ENCODE measurements around the gene FBL.

Gene FBL

GRCh38 chr19:39843919-39844793, 2.0 kb downstream of the FBL start:
- in situ Hi-C loops (cut with MboI; ENCODE audit: low sequenced_read_pairs): no loop called here

GRCh38 chr19:39842693-39843435, 3.3 kb downstream of the FBL start:
- in situ Hi-C loops (cut with MboI; ENCODE audit: low sequenced_read_pairs): no loop called here

- in situ Hi-C loops (cut with MboI; ENCODE audit: low sequenced_read_pairs): no loop called here
Measured at GRCh38 chr19:39841041-39841440, 5.1 kb downstream of the FBL start.

DNA sequence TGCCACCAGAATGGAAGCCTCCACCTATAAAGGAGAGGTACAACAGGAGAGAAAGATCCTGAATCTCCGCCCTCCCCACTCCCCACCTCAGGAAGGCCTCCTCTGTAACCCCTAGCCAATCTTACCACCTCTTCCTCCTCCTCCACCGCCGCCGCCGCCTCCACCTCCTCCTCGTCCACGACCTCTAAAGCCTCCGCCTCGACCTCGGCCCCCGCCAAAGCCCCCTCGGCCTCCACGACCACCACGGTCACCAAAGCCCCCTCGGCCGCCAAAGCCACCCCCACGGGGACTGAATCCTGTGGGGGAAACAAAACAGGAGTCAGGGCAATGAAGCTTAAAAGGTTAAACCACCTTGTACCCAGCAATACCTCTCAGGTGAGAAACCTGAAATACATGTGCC, 5.7 kb downstream of the FBL start:
- in situ Hi-C loops (cut with MboI; ENCODE audit: low sequenced_read_pairs): no loop called here

DNA sequence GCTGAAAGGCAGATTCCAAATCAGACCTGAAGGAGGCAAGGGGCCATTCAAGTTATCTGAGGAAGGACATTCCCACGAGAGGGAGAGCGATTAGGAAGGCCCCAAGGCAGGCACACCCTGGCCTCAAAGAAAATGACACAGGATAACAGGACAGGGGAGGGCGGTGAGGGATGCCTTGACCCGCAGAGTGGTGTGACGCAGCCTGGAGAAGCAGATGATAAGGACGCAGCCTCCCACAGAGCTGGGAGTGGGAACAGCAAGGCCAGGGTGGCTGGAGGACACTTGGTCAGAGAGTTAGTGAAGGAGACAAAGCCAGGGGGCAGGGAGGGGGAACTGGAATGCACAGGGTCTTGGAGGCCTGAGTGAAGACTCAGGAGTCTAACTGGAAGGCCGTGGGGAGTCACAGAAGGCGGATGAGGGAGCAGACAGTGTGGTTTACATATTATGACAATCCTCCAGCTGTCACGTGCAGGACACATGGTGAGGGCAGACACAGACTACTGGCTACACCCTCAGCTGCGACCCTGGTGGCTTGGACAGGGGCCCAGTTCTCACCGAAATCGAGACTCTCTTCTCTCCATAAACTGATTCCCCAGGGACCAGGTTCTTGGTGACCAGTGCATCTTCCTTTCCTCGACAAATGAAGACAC, 6.4 kb downstream of the FBL start:
- in situ Hi-C loops (cut with MboI; ENCODE audit: low sequenced_read_pairs): no loop called here

DNA sequence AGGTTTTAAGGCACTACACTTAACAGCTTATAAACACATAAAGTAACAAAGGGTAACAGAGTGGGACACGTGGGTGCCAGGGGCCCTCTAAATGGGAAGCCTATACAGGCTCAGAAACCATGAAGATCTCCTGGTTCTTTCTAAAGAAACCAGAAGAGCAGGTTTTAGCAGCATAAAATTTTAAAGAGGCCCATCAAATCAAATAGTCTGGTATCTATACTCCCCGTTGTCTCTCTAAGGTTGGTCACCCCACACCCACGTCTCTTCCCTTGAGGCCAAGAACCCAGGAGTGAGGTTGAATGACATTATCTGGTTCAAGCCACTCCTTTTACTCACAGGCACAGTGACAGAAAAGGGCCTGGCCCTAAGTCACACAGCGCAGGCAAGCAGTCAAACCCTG, 7.6 kb downstream of the FBL start:
- in situ Hi-C loops (cut with MboI; ENCODE audit: low sequenced_read_pairs): no loop called here

DNA sequence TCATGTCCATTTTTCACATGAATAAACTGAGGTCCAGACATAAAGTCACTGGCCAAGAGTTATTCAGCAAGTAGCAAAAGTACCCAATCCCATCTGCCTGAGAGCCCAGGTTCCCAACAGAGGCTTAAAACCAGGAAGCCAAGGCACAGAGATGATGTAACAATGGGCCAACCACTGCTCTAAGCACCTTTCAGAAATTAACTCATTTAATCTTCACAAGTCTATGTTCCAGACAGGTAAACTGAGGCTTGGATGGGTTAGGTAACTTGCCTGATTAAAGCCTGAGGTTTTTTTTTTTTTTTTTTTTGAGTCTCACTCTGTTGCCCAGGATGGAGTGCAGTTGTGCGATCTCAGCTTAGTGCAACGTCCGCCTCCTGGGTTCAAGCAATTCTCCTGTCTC, 8.2 kb downstream of the FBL start:
- in situ Hi-C loops (cut with MboI; ENCODE audit: low sequenced_read_pairs): no loop called here

DNA sequence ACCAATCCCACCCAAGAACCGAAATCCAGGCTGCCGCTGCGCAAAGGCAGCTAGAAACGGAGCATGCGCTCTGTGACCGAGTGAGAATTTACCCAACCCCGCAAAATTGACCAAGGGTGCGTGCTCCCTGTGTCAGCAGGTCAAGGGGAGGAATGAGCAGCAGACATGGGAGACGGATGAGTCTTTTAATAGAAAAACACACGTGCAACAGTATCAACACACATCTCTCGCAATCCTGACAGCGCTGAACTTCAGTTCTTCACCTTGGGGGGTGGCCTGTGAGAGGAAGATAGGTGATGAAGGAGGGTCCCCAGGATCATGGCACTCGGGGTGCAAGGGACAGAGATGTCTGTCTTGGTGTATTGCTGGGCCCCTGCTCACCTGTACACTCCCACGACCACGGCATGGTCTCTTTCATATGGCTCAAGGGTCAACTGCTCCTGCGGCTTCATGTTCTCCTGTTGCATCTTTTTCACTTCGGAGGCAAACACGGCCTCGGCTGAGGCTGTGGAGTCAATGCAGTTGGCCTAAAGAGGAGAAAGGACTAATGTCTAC, 11.8 kb downstream of the FBL start:
- in situ Hi-C loops (cut with MboI; ENCODE audit: low sequenced_read_pairs): no loop called here

DNA sequence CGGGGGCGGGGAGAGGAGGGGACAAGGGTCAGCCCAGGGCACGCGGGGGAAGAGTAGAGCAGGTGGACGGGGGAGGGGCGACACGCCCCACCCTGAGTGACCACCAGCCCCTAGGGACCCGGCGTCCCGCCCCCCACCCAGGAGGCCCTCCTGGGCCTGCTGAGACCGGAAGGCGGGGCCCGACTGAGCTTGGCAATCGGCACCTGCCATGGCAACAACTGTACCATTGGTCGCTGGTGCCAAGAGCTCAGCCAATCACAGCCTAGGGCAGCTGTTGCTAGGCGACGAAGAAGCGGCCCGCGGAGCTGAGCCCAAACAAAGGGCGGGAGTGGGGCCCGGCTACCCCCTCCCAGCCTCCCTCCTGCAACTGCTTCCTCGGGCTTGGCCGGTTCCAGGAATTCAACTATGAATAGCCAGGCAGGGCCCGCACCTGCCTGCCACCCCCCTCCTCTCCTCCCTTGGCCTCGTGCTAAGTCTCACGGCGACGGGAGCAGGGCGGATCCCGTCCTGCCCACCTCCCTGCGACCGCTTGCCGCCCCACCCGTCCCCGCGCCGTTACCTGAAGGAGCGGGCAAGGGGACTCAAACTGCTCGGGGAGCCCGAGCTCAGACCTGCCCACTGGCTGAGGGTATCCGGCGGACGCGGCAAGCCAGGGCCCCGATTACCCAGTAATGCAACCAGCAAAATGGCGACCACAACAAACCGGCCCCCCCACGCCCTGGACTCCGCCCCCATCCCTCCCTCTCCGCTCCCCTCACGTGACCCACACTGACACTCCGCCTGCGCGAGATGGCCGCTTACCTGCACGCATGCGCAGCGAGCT, 12.5 kb downstream of the FBL start, which contains the start of gene DYRK1B:
Gene DYRK1B, minus strand, starts transcription at position 699 of the 823 bp plus-strand sequence. CDS start 2,295 bp downstream, outside the sequence.
- in situ Hi-C loops (cut with MboI; ENCODE audit: low sequenced_read_pairs): no loop called here

- in situ Hi-C loops (cut with MboI; ENCODE audit: low sequenced_read_pairs): no loop called here
Measured at GRCh38 chr19:39833160-39833463, 13.1 kb downstream of the FBL start.

- in situ Hi-C loops (cut with MboI; ENCODE audit: low sequenced_read_pairs): no loop called here
Measured at GRCh38 chr19:39832341-39833083, 13.7 kb downstream of the FBL start.

DNA sequence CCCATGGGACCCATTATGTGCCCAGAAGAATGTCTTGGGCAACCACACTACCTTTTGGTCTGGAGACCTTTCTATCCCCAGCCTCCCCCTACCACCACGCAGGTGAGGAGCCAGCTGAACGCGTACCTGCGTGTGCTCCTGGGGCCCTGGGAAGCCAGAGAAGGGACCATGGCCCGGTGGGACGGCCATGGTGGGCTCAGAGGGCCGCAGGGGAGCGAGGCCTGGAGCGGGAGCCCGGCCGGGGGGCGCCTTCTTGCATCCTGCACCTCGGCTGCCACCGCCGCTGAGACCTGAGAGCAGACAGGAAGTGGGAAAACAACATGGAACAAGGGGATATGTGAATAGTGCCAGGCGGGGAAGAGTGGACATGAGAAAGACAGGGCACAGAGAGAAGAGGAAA, 14.5 kb downstream of the FBL start:
- in situ Hi-C loops (cut with MboI; ENCODE audit: low sequenced_read_pairs): no loop called here

GRCh38 chr19:39830847-39831246, 15.3 kb downstream of the FBL start:
- in situ Hi-C loops (cut with MboI; ENCODE audit: low sequenced_read_pairs): no loop called here

GRCh38 chr19:39830406-39830805, 15.8 kb downstream of the FBL start:
- in situ Hi-C loops (cut with MboI; ENCODE audit: low sequenced_read_pairs): no loop called here

DNA sequence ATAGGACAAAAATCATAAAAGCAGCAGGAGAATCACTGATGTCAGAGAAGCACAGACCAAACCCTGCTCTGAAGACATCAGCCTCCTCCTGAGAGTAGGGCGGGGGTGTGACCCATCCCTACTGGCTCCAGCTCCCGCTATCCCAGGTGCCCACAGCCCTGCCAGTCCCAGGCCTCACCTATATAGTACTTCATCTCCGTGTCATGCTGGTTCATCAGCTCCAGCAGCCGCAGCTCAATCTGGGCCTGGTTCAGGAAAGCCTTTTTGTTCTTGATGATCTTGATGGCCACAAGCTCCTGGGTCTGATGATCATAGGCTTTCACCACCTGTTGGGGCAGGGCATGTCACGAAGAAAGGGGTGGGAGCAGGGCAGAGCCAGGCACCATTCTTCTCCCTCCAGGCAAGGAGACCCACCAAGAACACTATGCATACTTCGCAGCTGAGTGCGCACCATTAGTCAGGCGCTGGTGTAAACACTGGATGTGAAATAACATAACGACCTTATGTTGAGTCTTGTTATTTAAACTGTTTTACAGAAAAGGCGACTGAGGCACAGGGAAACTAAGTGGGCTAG, 16.4 kb downstream of the FBL start:
- in situ Hi-C loops (cut with MboI; ENCODE audit: low sequenced_read_pairs): no loop called here

- in situ Hi-C loops (cut with MboI; ENCODE audit: low sequenced_read_pairs): no loop called here
Measured at GRCh38 chr19:39828654-39829032, 17.5 kb downstream of the FBL start.

GRCh38 chr19:39828015-39828653, 18.0 kb downstream of the FBL start:
- in situ Hi-C loops (cut with MboI; ENCODE audit: low sequenced_read_pairs): no loop called here

- in situ Hi-C loops (cut with MboI; ENCODE audit: low sequenced_read_pairs): no loop called here
Measured at GRCh38 chr19:39827216-39827615, 19.0 kb downstream of the FBL start.

DNA sequence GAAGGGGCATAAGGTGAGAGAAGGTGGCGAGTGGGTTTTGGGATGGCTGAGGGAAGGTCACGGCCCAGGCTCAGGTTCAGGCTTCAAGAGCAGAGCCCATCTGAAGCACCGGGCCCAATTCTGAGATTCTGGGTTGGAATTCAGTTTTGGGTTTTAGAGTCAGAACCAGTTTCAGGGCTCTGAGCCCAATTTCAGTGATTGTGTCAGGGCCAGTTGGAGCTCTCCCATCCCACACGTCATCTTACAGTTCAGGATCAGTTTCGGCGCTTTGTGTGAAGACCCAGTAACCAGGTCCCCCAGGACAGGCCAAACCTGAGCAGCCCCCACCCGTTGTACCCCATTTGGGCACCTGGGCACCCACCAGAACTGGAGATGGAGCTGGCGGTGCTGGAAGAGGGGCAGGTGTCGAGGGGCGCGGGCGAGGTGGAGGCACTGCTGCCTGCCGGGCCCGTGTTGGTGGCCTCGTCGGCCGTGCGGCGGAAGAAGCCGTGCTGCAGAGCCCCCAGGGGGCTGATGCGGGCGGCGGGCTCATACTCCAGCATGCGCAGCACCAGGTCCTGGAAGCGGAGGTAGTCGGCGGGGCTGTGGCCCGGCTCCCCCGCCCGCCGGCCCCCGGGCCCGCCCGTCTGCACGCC, 19.8 kb downstream of the FBL start:
- in situ Hi-C loops (cut with MboI; ENCODE audit: low sequenced_read_pairs): no loop called here
